GM12891 (cell line): Measurements from ENCODE around the gene ZPR1.

Experiments used
- PAX5 ChIP-seq: IDR thresholded peaks from 2 replicates; pipeline ENCODE4 v1.6.1; 2011; ENCODE audit warnings: low read length, moderate library complexity, mild to moderate bottlenecking; ENCODE audit not compliant: insufficient read depth, severe bottlenecking
- POLR2A ChIP-seq: IDR thresholded peaks from 2 replicates; pipeline ENCODE4 v1.6.1; 2011; ENCODE audit warnings: low read depth, low read length, control low read depth
- POLR2AphosphoS5 ChIP-seq: IDR thresholded peaks from 2 replicates; pipeline ENCODE4 v1.6.1; 2011; ENCODE audit warnings: low read depth, low read length, control low read depth
- POU2F2 ChIP-seq: IDR thresholded peaks from 2 replicates; pipeline ENCODE4 v1.6.1; 2011; ENCODE audit warnings: low read depth, mild to moderate bottlenecking, control low read depth, low read length, moderate library complexity
- SPI1 ChIP-seq: IDR thresholded peaks from 2 replicates; pipeline ENCODE4 v1.6.1; 2011; ENCODE audit warnings: low read depth, low read length, control low read depth
- TAF1 ChIP-seq: IDR thresholded peaks from 2 replicates; pipeline ENCODE4 v1.6.1; 2011; ENCODE audit warnings: low read depth, low read length, control low read depth

GRCh38 chr11:116730601-116731000 lies 57.2 kb downstream of the ZPR1 start:
- TF ChIP-seq POLR2AphosphoS5 (no peak), POLR2A (no peak), TAF1 (no peak), SPI1 (no peak), PAX5 (no peak), POU2F2 (no peak)
